SK-N-SH treated with all-trans-retinoic acid at 6 μM for 48 hours (cell line): ENCODE results near the gene AOC2.

ENCODE experiments used
- ATAC-seq: fragments of 200-7000 bp; cut with Tn5 transposase; 3 replicates; pipeline ENCODE4 v1.9.1; 2020; ENCODE audit warnings: mild to moderate bottlenecking, moderate library complexity
- ARNTL ChIP-seq: fragments of 450-650 bp; formaldehyde crosslinking; IDR thresholded peaks from 2 replicates; pipeline ENCODE4 v1.5.0; 2020; ENCODE audit warnings: low read depth, mild to moderate bottlenecking, moderate library complexity, borderline replicate concordance
- BACH2 ChIP-seq: fragments of 250-450 bp; sonication (Bioruptor Pico); IDR thresholded peaks from 2 replicates; pipeline ENCODE4 v1.9.0; 2021; ENCODE audit warnings: mild to moderate bottlenecking, borderline replicate concordance
- CREB5 ChIP-seq: fragments of 250-450 bp; sonication (Bioruptor Pico); IDR thresholded peaks from 2 replicates; pipeline ENCODE4 v1.5.1; 2020; ENCODE audit warnings: low read depth, mild to moderate bottlenecking, moderate library complexity
- CSDC2 ChIP-seq: fragments of 250-450 bp; sonication (Bioruptor Pico); IDR thresholded peaks from 2 replicates; pipeline ENCODE4 v1.5.0; 2020; ENCODE audit warnings: mild to moderate bottlenecking, moderate library complexity
- CSRNP3 ChIP-seq: fragments of 250-450 bp; sonication (Bioruptor Pico); IDR thresholded peaks from 2 replicates; pipeline ENCODE4 v1.5.1; 2021; ENCODE audit warnings: mild to moderate bottlenecking, moderate library complexity
- ESRRG ChIP-seq: fragments of 250-450 bp; sonication (Bioruptor Pico); IDR thresholded peaks from 2 replicates; pipeline ENCODE4 v1.6.1; 2021; ENCODE audit warnings: mild to moderate bottlenecking
- GLIS3 ChIP-seq: fragments of 250-450 bp; sonication (Bioruptor Pico); IDR thresholded peaks from 2 replicates; pipeline ENCODE4 v1.5.0; 2020; ENCODE audit warnings: mild to moderate bottlenecking, moderate library complexity
- ISL1 ChIP-seq: fragments of 250-450 bp; sonication (Bioruptor Pico); IDR thresholded peaks from 2 replicates; pipeline ENCODE4 v2.1.2; 2022; ENCODE audit warnings: mild to moderate bottlenecking, moderate library complexity
- PATZ1 ChIP-seq: fragments of 250-450 bp; sonication (Bioruptor Pico); IDR thresholded peaks from 2 replicates; pipeline ENCODE4 v1.8.0; 2020; ENCODE audit warnings: mild to moderate bottlenecking, moderate library complexity, borderline replicate concordance
- POU6F1 ChIP-seq: fragments of 250-450 bp; sonication (Bioruptor Pico); IDR thresholded peaks from 2 replicates; pipeline ENCODE4 v1.8.0; 2021; ENCODE audit warnings: low read depth, mild to moderate bottlenecking, moderate library complexity, borderline replicate concordance
- PPARA ChIP-seq: fragments of 250-450 bp; sonication (Bioruptor Pico); IDR thresholded peaks from 2 replicates; pipeline ENCODE4 v1.5.0; 2020; ENCODE audit warnings: mild to moderate bottlenecking, borderline replicate concordance
- RARB ChIP-seq: fragments of 250-450 bp; sonication (Bioruptor Pico); IDR thresholded peaks from 2 replicates; pipeline ENCODE4 v1.8.0; 2021; ENCODE audit warnings: mild to moderate bottlenecking, moderate library complexity
- SNAI2 ChIP-seq: fragments of 250-450 bp; sonication (Bioruptor Pico); IDR thresholded peaks from 2 replicates; pipeline ENCODE4 v1.5.0; 2020; ENCODE audit warnings: mild to moderate bottlenecking, moderate library complexity
- TCF4 ChIP-seq: fragments of 250-450 bp; sonication (Bioruptor Pico); IDR thresholded peaks from 2 replicates; pipeline ENCODE4 v1.8.0; 2021; ENCODE audit warnings: mild to moderate bottlenecking, moderate library complexity, borderline replicate concordance
- TOX ChIP-seq: fragments of 250-450 bp; sonication (Bioruptor Pico); IDR thresholded peaks from 2 replicates; pipeline ENCODE4 v1.8.0; 2021; ENCODE audit warnings: mild to moderate bottlenecking, moderate library complexity, borderline replicate concordance
- TSHZ2 ChIP-seq: fragments of 250-450 bp; sonication (Bioruptor Pico); IDR thresholded peaks from 2 replicates; pipeline ENCODE4 v1.5.0; 2020; ENCODE audit warnings: mild to moderate bottlenecking, moderate library complexity
- ZC3H10 ChIP-seq: fragments of 250-450 bp; sonication (Bioruptor Pico); IDR thresholded peaks from 2 replicates; pipeline ENCODE4 v1.5.1; 2021; ENCODE audit warnings: mild to moderate bottlenecking, moderate library complexity
- ZFP3 ChIP-seq: fragments of 250-450 bp; sonication (Bioruptor Pico); IDR thresholded peaks from 2 replicates; pipeline ENCODE4 v1.5.0; 2020; ENCODE audit warnings: mild to moderate bottlenecking, moderate library complexity
- ZFP30 ChIP-seq: fragments of 450-650 bp; formaldehyde crosslinking; IDR thresholded peaks from 2 replicates; pipeline ENCODE4 v1.5.0; 2022; ENCODE audit warnings: mild to moderate bottlenecking, moderate library complexity
- ZNF70 ChIP-seq: fragments of 450-650 bp; formaldehyde crosslinking; IDR thresholded peaks from 2 replicates; pipeline ENCODE4 v1.5.0; 2020; ENCODE audit warnings: mild to moderate bottlenecking, moderate library complexity
- ZNF8 ChIP-seq: fragments of 450-650 bp; formaldehyde crosslinking; IDR thresholded peaks from 2 replicates; pipeline ENCODE4 v1.5.0; 2020; ENCODE audit warnings: mild to moderate bottlenecking, moderate library complexity

The AOC2 gene

GRCh38 chr17:42817866-42818265, 26.5 kb upstream of the AOC2 start:
- peak; percentile 6; the same call in 2 of the 3 replicates for ATAC-seq
- TF ChIP-seq ZFP30 (CRISPR knock-in tag) (no peak), RARB (no peak), ZNF8 (CRISPR knock-in tag) (no peak), ARNTL (CRISPR knock-in tag) (no peak), GLIS3 (CRISPR knock-in tag) (no peak), PPARA (CRISPR knock-in tag) (no peak), CREB5 (CRISPR knock-in tag) (no peak), POU6F1 (CRISPR knock-in tag) (no peak), TOX (no peak), ZC3H10 (CRISPR knock-in tag) (no peak), BACH2 (no peak), PATZ1 (CRISPR knock-in tag) (no peak), ISL1 (CRISPR knock-in tag) (no peak), CSDC2 (no peak), ZNF70 (CRISPR knock-in tag) (no peak), TCF4 (CRISPR knock-in tag) (no peak), TSHZ2 (CRISPR knock-in tag) (no peak)
- TF ChIP-seq, all 23 proteins: peak for 0

GRCh38 chr17:42818379-42818778, 26.0 kb upstream of the AOC2 start:
- ATAC-seq = peak; percentile 13; the same call in 1 of the 3 replicates
- TF ChIP-seq CSDC2 (no peak), GLIS3 (CRISPR knock-in tag) (no peak), ARNTL (CRISPR knock-in tag) (no peak), ZC3H10 (CRISPR knock-in tag) (no peak), BACH2 (no peak), RARB (no peak), CSRNP3 (CRISPR knock-in tag) (no peak), ISL1 (CRISPR knock-in tag) (no peak), PATZ1 (CRISPR knock-in tag) (no peak), ZFP30 (CRISPR knock-in tag) (no peak), ESRRG (CRISPR knock-in tag) (no peak), TSHZ2 (CRISPR knock-in tag) (no peak), TCF4 (CRISPR knock-in tag) (no peak), ZFP3 (CRISPR knock-in tag) (no peak), ZNF8 (CRISPR knock-in tag) (no peak), POU6F1 (CRISPR knock-in tag) (no peak), SNAI2 (CRISPR knock-in tag) (no peak)
- TF ChIP-seq, all 23 proteins: peak for 0
